ENCODE data around the gene PPARA. TPM values are rescaled to one million over a fixed set of nuclear protein-coding genes. Genes with fewer than 3 reads are reported as not detected.

PPARA gene
- total and polyA plus RNA-seq, 11 donors, result 21.1 to 96.4 (median 80.4) TPM

- Histone ChIP-seq H3K4me3 (no peak overlapping the region), H3K27me3 (no peaks in the 10 kb centered on the region), H3K27ac (peak overlapping the region; percentile 70 to 88 (median 83)), H3K36me3 (peaks cover 0 to 84% (median 60%) of the 10 kb centered on the region in 9 donors), H3K4me1 (peaks cover 31 to 100% (median 89%) of the 10 kb centered on the region in 12 donors), H3K9me3 (no peaks in the 10 kb centered on the region)
- peak in 2 of 4 donors; percentile 10 to 12 for ATAC-seq
- 41 to 62% (median 46%) methylated on average over 19 to 25 of the region's 25 CpGs for WGBS, 4 donors
- intact Hi-C loops (cut with DNase I), result loop anchor here in 4 of 10 donors (2.0 to 5.0 kb wide), 4 partner anchors 15 to 33 kb away; no protein-coding TSS in a partner anchor
- no peak for TF ChIP-seq POLR2A (IDR thresholded peaks at IDR 0.05)
- TF ChIP-seq CTCF (IDR thresholded peaks at IDR 0.05), result no peak
- DNase-seq, result peak in 1 of 5 donors; percentile 57
Observed at GRCh38 chr22:46105494-46106278, 44.6 kb upstream of the PPARA start.

- TF ChIP-seq POLR2A (IDR thresholded peaks at IDR 0.05) (no peak), CTCF (IDR thresholded peaks at IDR 0.05) (no peak)
- H3K9me3 ChIP-seq, result no peaks in the 10 kb centered on the region
- peak overlapping the region; percentile 70 to 88 (median 83) for H3K27ac ChIP-seq
- no peak for DNase-seq
- peaks cover 35 to 99% (median 94%) of the 10 kb centered on the region in 12 donors for H3K4me1 ChIP-seq
- no peak for ATAC-seq
- H3K27me3 ChIP-seq, result no peaks in the 10 kb centered on the region
- H3K36me3 ChIP-seq, result peaks cover 0 to 83% (median 59%) of the 10 kb centered on the region in 9 donors
- H3K4me3 ChIP-seq, result peak overlapping the region in 1 of 12 donors; percentile 1
- intact Hi-C loops (cut with DNase I), result loop anchor here in 3 of 10 donors (2.0 to 5.0 kb wide), 3 partner anchors 16 to 34 kb away; no protein-coding TSS in a partner anchor
- WGBS, 4 donors, result 41 to 58% (median 44%) methylated on average over 15 to 19 of the region's 19 CpGs
Observed at GRCh38 chr22:46106279-46107022, 43.9 kb upstream of the PPARA start.

GRCh38 chr22:46107089-46107664, 43.1 kb upstream of the PPARA start:
- DNase-seq, result peak; percentile 59 to 77 (median 66)
- TF ChIP-seq POLR2A (IDR thresholded peaks at IDR 0.05), result no peak
- no peak for TF ChIP-seq CTCF (IDR thresholded peaks at IDR 0.05)
- H3K4me3 ChIP-seq, result peak overlapping the region in 1 of 12 donors; percentile 1
- 13 to 46% (median 26%) methylated on average over 17 to 35 of the region's 35 CpGs for WGBS, 4 donors
- peaks cover 40 to 100% (median 97%) of the 10 kb centered on the region in 12 donors for H3K4me1 ChIP-seq
- no peaks in the 10 kb centered on the region for H3K9me3 ChIP-seq
- intact Hi-C loops (cut with DNase I), result loop anchor here in 3 of 10 donors (2.0 to 5.0 kb wide), 3 partner anchors 16 to 35 kb away; no protein-coding TSS in a partner anchor
- peaks cover 0 to 82% (median 59%) of the 10 kb centered on the region in 9 donors for H3K36me3 ChIP-seq
- ATAC-seq, result peak; percentile 15 to 40 (median 34)
- peak overlapping the region; percentile 35 to 88 (median 82) for H3K27ac ChIP-seq
- H3K27me3 ChIP-seq, result no peaks in the 10 kb centered on the region
